Measurements from ENCODE around the gene POLQ.
"Not testable (repeated sequence)": the region's sequence is repeated elsewhere in the genome, so short reads cannot be mapped to it uniquely, and the experiment has no call there.

POLQ gene

DNA sequence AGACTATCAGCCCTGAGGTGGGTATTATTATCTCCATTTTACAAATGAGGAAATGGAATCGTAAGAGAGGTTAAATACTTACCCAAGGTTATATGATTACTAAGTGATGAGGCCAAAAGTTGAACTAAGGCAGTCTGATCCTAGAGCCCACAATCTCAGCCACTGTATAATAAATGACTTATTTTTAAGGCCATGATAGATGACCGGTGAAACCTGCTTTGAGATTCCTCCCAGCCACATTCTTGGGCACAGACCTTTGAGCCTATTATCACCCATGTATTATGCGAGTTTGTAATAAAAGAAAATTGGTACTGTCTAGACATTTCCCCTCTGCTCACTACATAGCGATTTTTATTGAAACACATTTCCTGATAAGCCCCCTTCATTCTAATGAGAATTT is 37.4 kb downstream of the POLQ start:
- DNase-seq (ENCODE audit: low spot score) = peak; percentile 54

DNA sequence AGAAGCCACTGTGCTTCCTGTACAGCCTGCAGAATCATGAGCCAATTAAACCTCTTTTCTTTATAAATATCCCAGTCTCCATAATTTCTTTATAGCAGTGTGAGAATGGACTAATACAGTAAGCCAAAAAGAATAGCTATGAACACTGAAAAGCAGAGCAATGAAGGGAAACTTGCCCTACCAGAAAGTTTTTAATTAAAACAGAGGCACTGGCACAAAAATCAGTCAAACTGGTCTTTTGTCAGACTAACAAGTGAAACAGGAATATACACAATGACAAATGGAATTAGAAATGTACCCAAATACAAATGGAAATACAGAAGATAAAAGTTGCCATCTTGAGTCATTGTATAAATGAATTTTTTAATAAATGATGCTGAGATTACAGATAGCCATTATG is 40.5 kb downstream of the POLQ start:
- DNase-seq (ENCODE audit: low spot score) = no peak

DNA sequence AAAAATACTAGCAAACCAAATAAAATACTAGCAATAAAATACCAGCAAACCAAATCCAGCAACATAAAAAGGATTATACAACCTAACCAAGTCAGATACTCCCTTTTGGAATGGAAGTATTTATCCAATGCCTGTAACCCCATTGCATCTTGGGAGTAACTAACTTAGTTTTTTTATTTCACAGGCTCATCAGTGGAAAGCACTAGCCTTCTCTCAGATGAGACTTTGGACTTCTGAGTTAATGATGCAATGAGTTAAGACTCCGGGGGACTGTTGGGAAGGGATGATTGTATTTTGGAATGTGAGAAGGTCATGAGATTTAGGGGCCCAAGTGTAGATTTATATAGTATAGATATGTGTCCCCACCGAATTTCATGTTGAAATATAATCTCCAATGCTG is 41.2 kb downstream of the POLQ start:
- no peak for DNase-seq (ENCODE audit: low spot score)

DNA sequence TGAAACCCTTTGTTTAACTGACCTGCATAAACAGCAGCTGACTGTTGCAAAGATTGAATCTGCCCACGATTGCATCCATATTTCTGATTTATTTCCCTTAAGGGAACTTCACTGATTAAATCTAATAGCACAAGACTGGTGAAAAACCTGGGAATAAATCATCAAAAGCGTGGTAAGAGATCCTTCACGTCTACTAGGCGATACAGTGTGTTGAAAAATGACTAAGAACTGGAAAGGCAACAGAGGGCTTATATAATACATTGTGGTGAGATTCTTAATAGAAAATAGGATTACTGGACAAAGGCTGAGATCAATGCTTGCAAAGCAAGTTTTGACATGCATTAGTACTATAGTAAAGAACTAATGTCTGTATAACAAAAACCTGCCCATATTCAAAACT is 49.0 kb downstream of the POLQ start:
- no peak for DNase-seq (ENCODE audit: low spot score)

DNA sequence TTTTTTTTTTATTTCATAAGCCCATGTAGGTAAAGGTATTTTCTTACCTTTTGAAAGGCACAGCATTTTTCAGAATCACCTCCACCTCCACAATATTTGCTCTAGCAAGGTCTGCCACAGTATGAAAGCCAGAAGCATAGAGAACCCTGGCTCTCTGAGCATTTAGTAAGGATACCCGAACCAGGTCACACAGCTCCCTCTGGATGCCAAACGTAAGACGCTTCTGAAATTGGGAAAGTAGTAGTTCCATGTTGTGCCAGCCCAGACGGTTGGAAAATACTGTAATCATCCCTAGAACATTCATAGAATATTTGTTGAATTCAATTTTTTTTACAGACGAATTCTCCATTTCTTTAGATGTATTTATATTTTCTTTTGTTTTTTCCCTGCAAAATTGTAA is 52.4 kb downstream of the POLQ start:
- no peak for DNase-seq (ENCODE audit: low spot score)

DNA sequence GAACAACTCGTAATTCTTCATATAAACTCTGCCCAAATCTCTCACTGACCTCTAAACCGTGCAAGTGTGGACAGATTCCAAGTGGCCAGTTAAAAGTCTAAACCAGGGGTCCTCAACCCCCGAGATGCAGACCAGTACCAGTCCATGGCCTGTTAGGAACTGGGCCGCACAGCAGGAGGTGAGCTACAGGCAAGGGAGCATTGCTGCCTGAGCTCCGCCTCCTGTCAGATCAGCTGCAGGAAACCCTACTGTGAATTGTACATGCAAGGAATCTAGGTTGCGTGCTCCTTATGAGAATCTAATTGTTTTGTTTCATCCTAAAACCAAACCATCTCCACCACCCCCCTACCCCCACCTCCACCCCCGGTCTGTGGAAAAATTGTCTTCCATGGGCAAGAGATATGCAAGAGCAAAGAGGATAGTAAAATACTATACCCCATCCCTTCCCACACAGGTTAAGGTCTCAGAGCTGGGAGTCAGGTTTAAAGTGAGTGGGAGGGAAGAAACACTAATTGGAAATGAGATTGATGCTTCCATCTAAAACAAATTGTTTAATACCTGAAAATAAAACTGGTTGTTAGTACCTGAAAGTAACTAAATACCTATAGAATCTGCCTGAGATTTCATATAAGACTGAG is 54.0 kb downstream of the POLQ start:
- DNase-seq (ENCODE audit: low spot score) = no peak

DNA sequence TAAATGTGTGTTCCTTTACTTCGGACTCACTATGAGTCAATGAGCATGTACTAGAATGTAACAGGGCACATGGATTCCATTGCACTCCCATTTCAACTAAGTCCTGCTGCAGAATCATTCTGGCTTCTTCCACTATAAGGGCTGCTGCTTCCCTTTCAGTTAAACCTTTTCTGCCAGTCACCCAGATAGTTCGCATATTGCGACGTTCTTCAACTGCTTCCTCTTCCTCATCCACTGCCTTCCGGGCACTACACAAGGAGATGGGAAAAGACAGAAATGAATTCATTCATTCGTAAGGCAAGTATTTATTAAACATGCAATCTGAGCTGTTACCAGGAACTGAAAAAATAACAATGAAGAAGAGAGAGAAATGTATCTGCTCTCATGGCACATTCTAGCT is 55.6 kb downstream of the POLQ start:
- DNase-seq (ENCODE audit: low spot score) = no peak

DNA sequence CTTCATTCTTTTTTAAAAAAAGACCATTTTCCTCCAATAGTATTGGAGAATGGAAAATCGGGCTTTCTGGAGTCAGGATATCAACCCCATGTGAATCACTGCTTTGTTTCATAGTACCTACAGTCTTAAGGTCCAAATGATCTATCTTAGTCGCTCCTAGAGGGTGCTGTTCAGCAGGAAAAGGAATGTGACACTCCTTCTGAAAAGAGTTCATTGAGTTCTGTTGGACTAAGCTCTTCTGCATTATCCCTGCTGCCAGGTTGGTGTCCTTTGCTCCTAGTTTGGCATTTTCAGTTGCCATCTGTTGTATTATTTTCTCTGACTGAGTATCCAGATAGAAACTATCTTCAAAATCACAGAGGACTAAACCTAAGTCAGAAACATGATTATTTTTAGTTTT is 57.2 kb downstream of the POLQ start:
- peak; percentile 14 for DNase-seq (ENCODE audit: low spot score)

DNA sequence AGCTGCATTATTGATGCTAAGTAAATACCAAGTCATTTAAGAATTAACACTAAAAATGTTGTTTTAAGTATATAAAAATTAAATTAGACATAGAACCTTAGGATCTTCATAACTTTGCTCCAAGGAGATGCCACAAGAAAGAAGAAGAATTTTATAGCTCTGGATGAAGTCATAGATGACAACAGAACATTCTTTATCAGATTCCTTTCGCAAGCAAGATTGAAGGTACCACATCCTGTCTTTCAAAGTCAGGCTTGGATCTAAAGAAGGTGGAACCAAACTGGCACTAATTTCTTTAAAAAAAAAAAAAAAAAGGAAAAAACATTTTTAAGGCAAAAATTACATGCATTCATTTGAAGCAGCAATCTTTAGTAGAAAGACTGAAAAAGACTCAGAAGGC is 62.5 kb downstream of the POLQ start:
- peak; percentile 55 for DNase-seq (ENCODE audit: low spot score)

DNA sequence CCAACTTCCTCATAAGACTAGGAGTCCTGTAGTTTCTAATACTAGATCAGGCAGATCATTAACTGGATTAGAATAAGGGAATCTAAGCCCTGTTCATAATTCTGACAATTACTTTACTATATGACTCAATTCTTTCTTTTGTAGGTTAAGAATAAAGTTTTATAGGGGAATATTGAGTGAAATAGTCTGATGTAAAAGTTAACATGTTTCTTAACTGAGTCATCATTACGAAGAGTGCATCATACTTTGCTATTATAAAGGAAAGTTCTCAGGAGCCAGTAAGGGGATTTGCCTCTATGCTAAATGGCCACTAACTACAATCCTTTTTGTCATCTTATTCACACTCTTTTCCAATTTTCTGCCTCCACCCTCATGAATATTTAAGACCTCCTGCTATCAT is 63.1 kb downstream of the POLQ start:
- peak; percentile 83 for DNase-seq (ENCODE audit: low spot score)

DNA sequence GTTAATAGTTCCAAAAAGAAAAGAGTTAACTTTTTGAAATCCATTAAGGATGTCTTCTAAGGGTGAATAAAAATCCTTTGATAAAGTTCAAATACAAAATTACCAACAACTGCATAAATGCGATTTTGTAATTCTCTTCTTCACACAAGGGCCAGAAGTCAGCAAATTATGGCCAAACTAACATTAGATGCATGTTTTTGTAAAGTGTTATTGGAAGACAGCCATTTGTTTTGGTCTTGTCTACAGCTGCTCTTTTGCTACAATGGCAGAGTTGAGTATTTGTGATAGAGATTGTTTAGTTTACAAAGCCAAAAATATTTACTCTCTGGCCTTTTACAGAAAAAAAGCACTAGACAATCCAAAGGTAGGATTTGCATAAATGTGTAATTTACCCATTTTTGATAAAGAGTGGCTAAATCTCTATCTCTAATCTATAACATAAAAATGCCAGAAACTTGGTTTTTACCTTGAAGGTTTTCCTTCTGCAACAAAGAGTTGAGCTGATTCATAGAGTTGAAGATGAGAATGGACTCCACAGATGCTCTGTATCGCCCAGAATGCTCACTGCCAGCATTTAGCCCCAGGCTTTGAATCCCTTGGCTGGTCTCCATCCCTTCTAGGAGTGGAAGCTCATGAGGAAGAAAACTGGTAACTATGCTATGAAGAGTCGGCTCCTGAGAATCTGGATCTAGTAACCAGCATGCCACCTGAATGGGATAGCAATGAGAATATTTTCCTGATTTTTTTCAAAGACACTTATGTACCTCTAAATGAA is 64.5 kb downstream of the POLQ start:
- DNase-seq (ENCODE audit: low spot score) = no peak

DNA sequence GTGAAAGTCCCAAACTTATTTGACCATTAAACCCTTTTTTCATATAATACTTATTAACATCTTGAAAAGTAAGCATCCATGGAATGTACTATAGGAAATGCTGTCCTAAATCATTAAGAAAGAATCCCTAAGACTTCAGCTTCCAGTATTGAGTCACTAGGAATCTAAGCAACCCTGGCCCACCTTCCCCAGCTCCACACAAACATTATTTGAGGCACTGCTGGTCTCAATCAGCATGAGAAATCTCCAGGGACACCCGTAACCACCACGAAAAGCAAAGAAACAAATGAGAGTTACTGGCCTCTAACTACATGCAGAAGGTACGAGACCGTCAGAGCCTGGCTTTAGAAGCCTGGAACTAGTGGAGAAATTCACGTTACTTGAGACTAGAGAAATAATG is 68.2 kb downstream of the POLQ start:
- peak; percentile 68 for DNase-seq (ENCODE audit: low spot score)

DNA sequence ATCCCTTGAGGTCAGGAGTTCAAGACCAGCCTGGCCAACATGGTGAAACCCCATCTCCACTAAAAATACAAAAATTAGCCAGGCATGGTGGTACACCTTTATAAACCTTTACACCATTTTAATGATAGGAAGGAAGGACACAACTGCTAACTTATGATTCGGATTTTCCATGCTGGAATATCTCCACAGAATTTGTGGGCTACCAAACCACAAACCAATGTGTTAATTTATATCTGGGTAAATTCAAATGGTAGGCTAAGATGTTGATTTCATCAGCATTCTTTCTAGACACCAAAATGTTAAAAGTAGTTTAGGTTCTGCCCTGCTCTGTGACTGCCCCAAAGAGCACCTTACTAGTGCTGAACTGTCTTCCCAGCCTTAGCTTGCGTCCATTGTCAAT is 72.8 kb downstream of the POLQ start:
- DNase-seq (ENCODE audit: low spot score) = no peak

DNA sequence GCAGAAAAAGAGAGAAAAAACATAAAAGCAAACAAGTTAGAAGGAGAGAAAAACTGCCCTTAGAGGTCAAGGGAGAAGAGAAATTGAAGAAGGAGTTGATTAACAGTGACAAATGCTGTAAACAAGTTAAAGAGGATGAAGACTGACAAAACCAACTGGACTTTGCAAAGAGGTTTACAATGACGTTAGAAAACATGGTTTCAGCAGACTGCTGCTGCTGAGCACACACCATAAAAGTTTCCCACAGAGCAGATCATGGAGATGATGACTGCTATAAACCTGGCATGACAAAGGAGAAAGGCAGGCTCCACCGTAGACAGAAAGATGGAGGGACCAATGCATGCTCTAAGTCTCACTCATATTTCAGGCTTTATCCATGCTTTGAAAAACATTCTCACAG is 78.7 kb downstream of the POLQ start:
- DNase-seq (ENCODE audit: low spot score) = no peak

DNA sequence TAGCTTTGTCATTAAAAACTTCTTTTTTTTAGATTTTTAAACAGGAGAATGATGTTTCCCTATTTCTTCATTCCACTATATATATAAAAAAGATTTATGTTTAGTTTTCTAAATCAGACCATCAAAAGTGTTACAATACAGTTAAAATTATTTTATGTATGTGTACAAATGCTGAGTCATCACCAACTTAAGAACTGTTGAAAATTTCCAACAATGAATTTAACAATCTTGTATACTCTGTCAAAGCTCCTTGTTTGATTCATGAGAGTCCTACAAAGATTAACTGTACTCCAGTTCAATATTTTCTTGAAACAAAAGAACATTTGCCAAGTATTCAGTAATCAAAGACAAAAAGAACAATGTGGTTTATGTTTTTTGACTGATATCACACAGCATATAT is 82.0 kb downstream of the POLQ start:
- DNase-seq (ENCODE audit: low spot score) = no peak

DNA sequence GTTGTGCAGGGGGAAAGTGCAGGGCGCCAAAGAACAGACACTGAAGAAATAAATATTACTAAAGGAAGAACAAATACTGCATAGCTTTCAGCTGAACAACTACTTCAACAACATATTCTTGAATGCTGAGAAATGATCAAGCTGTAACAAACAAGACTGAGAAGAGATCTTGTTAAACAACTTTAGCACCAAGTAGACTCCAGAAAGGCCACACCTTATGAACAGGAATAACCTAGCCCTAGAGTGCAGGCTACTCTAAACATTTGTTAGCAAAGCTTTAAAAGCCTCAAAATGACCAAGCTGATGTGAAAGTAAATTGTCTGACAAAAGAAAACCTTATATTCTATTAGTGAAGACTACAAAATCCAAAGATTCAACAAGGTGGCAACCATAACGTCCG is 83.2 kb downstream of the POLQ start:
- no peak for DNase-seq (ENCODE audit: low spot score)

DNA sequence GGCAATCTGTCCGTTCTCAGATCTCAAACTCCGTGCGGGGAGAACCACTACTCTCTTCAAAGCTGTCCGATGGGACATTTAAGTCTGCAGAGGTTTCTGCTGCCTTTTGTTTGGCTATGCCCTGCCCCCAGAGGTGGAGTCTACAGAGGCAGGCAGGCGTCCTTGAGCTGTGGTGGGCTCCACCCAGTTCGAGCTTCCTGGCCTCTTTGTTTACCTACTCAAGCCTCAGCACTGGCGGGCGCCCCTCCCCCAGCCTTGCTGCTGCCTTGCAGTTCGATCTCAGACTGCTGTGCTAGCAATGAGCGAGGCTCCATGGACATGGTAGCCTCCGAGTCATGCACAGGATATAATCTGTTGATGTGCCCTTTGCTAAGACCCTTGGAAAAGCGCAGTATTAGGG is 94.0 kb downstream of the POLQ start:
- DNase-seq (ENCODE audit: low spot score) = not testable (repeated sequence)

DNA sequence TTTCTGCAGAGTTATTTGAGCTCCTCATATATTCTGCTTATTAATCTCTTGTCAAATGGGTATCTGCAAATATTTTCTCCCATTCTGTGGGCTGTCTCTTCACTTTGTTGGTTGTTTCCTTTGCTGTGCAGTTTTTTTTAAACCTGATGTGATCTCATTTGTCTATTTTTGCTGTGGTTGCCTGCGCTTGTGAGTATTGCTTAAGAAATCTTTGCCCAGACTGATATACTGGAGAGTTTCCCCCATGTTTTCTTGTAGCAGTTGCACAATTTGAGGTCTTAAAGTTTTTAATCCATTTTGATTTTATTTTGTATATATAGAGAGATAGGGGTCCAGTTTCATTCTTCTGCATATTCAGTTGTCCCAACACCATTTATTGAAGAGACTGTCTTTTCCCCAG is 102.3 kb downstream of the POLQ start:
- no peak for DNase-seq (ENCODE audit: low spot score)

DNA sequence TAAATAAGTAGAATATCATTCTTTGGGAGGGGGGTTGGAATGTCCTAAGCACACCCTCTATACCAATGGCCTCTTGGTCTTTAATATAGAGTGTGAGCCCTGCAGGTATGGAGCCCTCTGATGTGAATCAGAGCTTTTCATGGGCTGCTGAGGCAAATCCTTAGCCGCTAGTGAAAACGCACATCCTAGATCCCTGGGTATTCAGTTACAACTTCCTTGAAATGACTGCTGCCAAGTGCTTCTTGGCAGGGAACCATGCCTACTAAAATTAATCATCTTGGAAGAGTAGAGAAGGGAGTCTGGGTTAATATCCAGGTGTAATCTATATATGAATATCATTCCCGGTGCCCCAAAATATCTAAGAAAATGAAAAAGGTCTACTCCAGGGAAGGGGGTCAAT is 109.1 kb downstream of the POLQ start:
- peak; percentile 25 for DNase-seq (ENCODE audit: low spot score)

DNA sequence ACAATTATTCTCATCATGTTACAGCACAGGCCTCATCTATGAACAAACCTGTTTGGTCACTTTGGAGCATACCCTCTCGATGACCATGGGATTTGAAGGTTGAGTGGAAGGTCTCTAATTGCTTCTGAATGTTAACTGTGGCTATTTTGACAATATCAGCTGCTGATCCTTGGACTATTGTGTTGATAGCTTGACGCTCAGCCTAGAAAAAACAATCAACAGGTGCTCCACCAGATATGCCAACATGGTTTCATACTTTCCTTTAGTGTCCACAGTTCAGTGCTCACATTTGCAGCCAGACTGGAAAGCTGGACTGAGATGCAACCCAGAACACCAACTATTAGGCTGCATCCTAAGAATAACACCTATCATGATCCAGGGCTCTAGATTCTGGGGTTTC is 109.7 kb downstream of the POLQ start:
- no peak for DNase-seq (ENCODE audit: low spot score)

DNA sequence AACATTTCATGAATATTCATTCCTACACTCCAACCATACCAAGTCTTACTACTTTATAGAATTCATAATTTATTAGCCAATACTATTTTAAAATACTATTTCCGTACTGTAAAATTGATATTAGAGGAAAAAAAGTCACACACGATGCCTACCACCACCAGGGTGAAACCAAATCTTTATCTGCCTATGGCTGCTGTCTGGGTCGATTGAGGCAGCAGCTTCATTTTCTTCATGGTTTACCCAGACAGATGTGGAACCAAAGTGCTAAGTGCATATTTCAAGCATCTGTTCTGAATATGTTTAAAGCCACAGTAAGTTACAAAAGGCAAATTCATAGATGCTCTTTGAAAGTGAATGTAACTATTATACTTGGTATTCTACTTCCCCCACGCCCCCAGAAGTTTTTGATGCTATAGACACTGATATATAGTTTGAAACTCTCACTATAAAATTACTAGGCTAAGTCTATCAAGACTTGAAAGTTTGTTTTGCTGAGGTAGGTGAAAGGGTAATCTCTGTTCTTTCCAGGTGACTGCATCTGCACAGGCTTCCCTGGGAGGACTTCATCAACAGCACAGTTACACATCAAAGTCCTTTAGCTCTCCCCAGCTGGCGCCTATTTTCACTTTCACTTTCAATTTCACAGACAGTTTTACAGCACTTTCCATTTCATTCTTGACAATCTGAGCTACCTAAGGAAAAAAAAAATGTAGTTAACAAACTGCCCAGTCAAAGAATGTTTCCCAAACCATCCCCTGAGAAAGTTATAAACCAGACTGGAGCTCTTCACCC is 113.9 kb downstream of the POLQ start:
- peak; percentile 75 for DNase-seq (ENCODE audit: low spot score)

DNA sequence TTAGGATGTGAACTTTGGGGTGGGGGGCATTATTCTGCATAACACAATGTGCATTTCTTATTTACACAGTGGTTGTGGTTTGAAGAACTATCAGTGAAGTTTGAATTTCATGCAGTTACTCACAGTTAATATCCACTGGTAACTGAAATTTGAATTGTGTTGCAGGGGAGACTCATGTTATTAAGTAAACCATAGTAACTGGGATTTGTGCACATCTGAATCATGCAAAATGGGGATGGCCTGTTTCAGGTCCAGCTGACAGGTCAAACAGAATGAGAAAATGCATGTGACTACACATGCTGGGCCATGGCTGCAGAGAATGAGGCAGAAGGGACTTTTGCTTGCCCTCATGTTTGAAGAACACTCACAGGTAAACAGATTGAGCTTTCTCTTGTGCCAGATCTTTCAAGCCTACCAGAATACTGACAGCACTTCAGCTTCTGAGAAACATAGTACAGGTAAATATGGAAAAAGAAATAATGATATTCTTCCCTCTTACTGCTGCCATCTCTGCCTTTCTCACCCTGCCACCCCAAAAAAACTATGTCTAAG is 115.0 kb downstream of the POLQ start:
- DNase-seq (ENCODE audit: low spot score) = peak; percentile 23

DNA sequence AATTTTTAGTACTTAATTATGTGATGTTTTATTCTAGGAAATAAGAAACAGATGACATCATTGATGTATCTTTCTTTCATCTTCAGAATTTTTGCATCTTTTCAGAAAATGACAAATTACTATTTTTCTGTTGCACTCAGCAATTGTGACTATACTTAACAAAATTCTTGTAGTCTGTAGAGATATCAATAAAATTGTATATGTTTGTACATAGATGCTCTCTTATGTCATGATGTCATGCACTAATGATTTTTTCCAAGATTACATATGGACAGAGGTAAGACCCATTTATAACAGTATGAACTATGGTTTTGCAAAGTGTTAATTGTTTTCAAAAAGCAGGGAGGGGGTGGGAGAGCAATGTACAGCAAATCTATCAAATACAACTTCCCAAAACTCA is 121.2 kb downstream of the POLQ start:
- no peak for DNase-seq (ENCODE audit: low spot score)

Measured in kidney tubule cell (primary cell).